Midbrain (tissue), 1 donor: ENCODE measurements around the gene PRSS8.

Source experiments
- DNase-seq: peaks from one replicate; lab custom pipeline; 2025; lab: John Stamatoyannopoulos, UW

PRSS8 gene

DNA sequence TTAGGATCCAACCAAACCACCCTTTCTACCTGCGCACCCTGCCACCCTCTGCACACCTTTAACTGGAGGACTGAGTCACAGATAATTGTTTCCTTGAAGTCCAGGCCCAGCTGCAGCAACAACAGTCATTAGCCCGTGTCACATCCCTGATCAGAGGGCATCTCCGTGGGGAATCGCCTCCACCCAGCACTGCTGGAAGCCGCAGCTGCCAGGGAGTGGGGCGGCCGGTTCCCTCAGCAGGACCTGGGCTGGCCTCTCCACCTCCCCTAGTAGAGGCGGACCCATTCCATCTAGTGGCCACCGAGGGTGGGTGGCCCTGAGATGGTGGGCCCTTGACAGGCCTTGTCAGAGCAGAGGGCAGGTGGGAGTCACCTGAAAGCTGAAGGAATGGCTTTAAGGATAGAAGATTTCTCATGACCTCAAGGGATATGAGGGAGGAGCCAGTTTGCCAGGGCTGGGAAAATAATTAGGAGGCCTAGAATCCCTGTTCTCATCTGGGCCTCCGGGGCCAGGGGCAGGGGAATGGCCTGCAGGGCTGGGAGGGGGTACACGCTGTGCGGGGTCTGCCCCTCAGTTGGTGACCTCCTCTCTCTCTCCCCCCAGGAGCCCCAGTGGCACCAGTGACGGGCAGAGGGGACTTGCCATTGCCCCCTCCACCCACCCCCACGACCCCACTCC is 53.0 kb downstream of the PRSS8 start:
- DNase-seq, result no peak
